ENCODE data around the gene WDR33.
A peak's percentile ranks its signal among the peaks of the same experiment; 100 is the strongest.
"Not testable (repeated sequence)": the region's sequence is repeated elsewhere in the genome, so short reads cannot be mapped to it uniquely, and the experiment has no call there.

Gene WDR33

GRCh38 chr2:127810619-127811396 lies at the start of gene WDR33:
TSS of gene WDR33 (minus strand) at chr2:127811171. CDS start at chr2:127770981, 40,190 bp downstream.
- DNase-seq: peak; percentile 90

GRCh38 chr2:127860130-127860529 lies 49.2 kb upstream of the WDR33 start:
- DNase-seq: no peak

GRCh38 chr2:127859712-127860085 lies 48.7 kb upstream of the WDR33 start:
- DNase-seq: peak; percentile 22

GRCh38 chr2:127857265-127857808 lies 46.4 kb upstream of the WDR33 start:
- no peak for DNase-seq

GRCh38 chr2:127853671-127854070 lies 42.7 kb upstream of the WDR33 start:
- no peak for DNase-seq

GRCh38 chr2:127852388-127852787 lies 41.4 kb upstream of the WDR33 start:
- DNase-seq: no peak

GRCh38 chr2:127847931-127848330 lies 37.0 kb upstream of the WDR33 start:
- DNase-seq: no peak

- DNase-seq: no peak
These were observed 34.0 kb upstream of the WDR33 start for GRCh38 chr2:127844973-127845372.

- no peak for DNase-seq
These were observed 32.7 kb upstream of the WDR33 start for GRCh38 chr2:127843677-127844076.

GRCh38 chr2:127841466-127842178 lies 30.7 kb upstream of the WDR33 start:
- DNase-seq: no peak

- no peak for DNase-seq
These were observed 29.9 kb upstream of the WDR33 start for GRCh38 chr2:127840893-127841292.

GRCh38 chr2:127834951-127835350 lies 24.0 kb upstream of the WDR33 start:
- no peak for DNase-seq

GRCh38 chr2:127829845-127830246 lies 18.9 kb upstream of the WDR33 start:
- DNase-seq: peak; percentile 57

GRCh38 chr2:127826708-127827107 lies 15.7 kb upstream of the WDR33 start:
- not testable (repeated sequence) for DNase-seq

GRCh38 chr2:127826047-127826446 lies 15.1 kb upstream of the WDR33 start:
- DNase-seq: no peak

- DNase-seq: no peak
These were observed 9.2 kb upstream of the WDR33 start for GRCh38 chr2:127820080-127820668.

- no peak for DNase-seq
These were observed 7.9 kb upstream of the WDR33 start for GRCh38 chr2:127818794-127819425.

GRCh38 chr2:127818241-127818640 lies 7.3 kb upstream of the WDR33 start:
- DNase-seq: no peak

- no peak for DNase-seq
These were observed 3.7 kb upstream of the WDR33 start for GRCh38 chr2:127814677-127815076.

GRCh38 chr2:127812441-127812840 lies 1.5 kb upstream of the WDR33 start:
- DNase-seq: not testable (repeated sequence)

- no peak for DNase-seq
These were observed 688 bp upstream of the WDR33 start for GRCh38 chr2:127811397-127812321.

- no peak for DNase-seq
These were observed 784 bp downstream of the WDR33 start for GRCh38 chr2:127810156-127810618.

Data from NCI-H1436 (cell line).